H1 (cell line): Measurements from ENCODE around the gene SPINDOC. TPM values are rescaled to one million over a fixed set of nuclear protein-coding genes. Genes with fewer than 3 reads are reported as not detected.

Experiments
- CTCF ChIA-PET: fragments of 300-600 bp; sonication (Branson Sonifier 250); formaldehyde crosslinking; loops from one replicate; lab custom pipeline; 2021; ENCODE audit not compliant: partially characterized antibody; lab: Charles Lee
- POLR2A ChIA-PET: fragments of 300-600 bp; sonication (Branson Sonifier 250); formaldehyde crosslinking; loops from one replicate; lab custom pipeline; 2021; ENCODE audit warnings: inconsistent platforms; ENCODE audit not compliant: partially characterized antibody; lab: Charles Lee
- DNase-seq, 2 experiments: peaks; one replicate each; pipeline versions ENCODE4 v3.0.0 to v3.0.0-alpha.2; 2010 to 2022; ENCODE audit warnings: low spot score in 2 of 2, low read depth in 1 of 2, mixed read lengths in 1 of 2
- FAIRE-seq: peaks from 2 replicates; lab custom pipeline; 2011; peaks lifted over from hg19 to GRCh38; lab: Jason Lieb, UNC
- H2AFZ ChIP-seq: 2 replicates; pipeline ENCODE4 v1.8.1; 2012; ENCODE audit warnings: low read length, inconsistent platforms
- H2AK5ac ChIP-seq: 2 replicates; pipeline ENCODE4 v1.6.1; 2013; ENCODE audit warnings: low read depth, low read length
- H2BK120ac ChIP-seq: replicated peaks from 2 replicates; pipeline ENCODE3; 2013; ENCODE audit warnings: low read depth, low read length, inconsistent platforms
- H2BK12ac ChIP-seq: 2 replicates; pipeline ENCODE4 v1.6.1; 2013; ENCODE audit warnings: low read depth, low read length
- H2BK15ac ChIP-seq: 2 replicates; pipeline ENCODE4 v1.6.1; 2013; ENCODE audit warnings: low read length
- H2BK20ac ChIP-seq: 2 replicates; pipeline ENCODE4 v1.6.1; 2013; ENCODE audit warnings: low read length
- H2BK5ac ChIP-seq: 2 replicates; pipeline ENCODE4 v1.6.1; 2013; ENCODE audit warnings: low read depth, low read length
- H3K14ac ChIP-seq: 2 replicates; pipeline ENCODE4 v1.6.1; 2013; ENCODE audit warnings: inconsistent platforms; ENCODE audit not compliant: insufficient read length
- H3K18ac ChIP-seq: 2 replicates; pipeline ENCODE4 v1.6.1; 2013; ENCODE audit warnings: low read length; ENCODE audit errors: extremely low read depth
- H3K23ac ChIP-seq: 2 replicates; pipeline ENCODE4 v1.6.1; 2013; ENCODE audit warnings: inconsistent platforms; ENCODE audit not compliant: insufficient read length
- H3K23me2 ChIP-seq: 2 replicates; pipeline ENCODE4 v1.6.1; 2013; ENCODE audit warnings: low read depth, low read length
- H3K27ac ChIP-seq: 2 replicates; pipeline ENCODE4 v1.6.1; 2011; ENCODE audit warnings: low read depth, low read length, inconsistent platforms
- H3K27me3 ChIP-seq, 4 experiments: replicated peaks in 1 of 4; 1 replicate in 1 of 4; 2 replicates in 3 of 4; pipeline versions ENCODE4 v1.6.1 to v1.8.1; 2011 to 2013; ENCODE audit warnings: low read length in 3 of 4, mild to moderate bottlenecking in 3 of 4, inconsistent platforms in 2 of 4, mixed read lengths in 2 of 4, moderate library complexity in 1 of 4; ENCODE audit not compliant: control insufficient read depth in 3 of 4, insufficient read depth in 3 of 4; ENCODE audit errors: extremely low read depth in 1 of 4
- H3K36me3 ChIP-seq, 4 experiments: 2 replicates each; pipeline versions ENCODE4 v1.6.1 to v1.8.1; 2011 to 2013; ENCODE audit warnings: mild to moderate bottlenecking in 4 of 4, low read length in 3 of 4, moderate library complexity in 2 of 4, control low read depth in 1 of 4, inconsistent platforms in 1 of 4; ENCODE audit not compliant: insufficient read depth in 4 of 4, control insufficient read depth in 2 of 4
- H3K4ac ChIP-seq: replicated peaks from 2 replicates; pipeline ENCODE3; 2013; ENCODE audit warnings: low read length, low read depth, mixed read lengths, inconsistent platforms; ENCODE audit not compliant: insufficient read length
- H3K4me1 ChIP-seq, 4 experiments: replicated peaks in 1 of 4; 1 replicate in 1 of 4; 2 replicates in 3 of 4; pipeline versions ENCODE4 v1.6.1 to v1.8.1; 2011 to 2013; ENCODE audit warnings: low read length in 3 of 4, inconsistent platforms in 2 of 4, mixed read lengths in 1 of 4; ENCODE audit not compliant: insufficient read depth in 4 of 4, control insufficient read depth in 3 of 4
- H3K4me2 ChIP-seq, 2 experiments: 2 replicates each; pipeline versions ENCODE4 v1.6.1 to v1.8.1; 2011 to 2013; ENCODE audit warnings: low read depth in 2 of 2, low read length in 2 of 2, control low read depth in 1 of 2, inconsistent platforms in 1 of 2, mild to moderate bottlenecking in 1 of 2; ENCODE audit not compliant: insufficient read depth in 1 of 2
- H3K4me3 ChIP-seq, 4 experiments: fragments of 200-600, 300-600 bp in 1 of 4; sonication (generic), shearing (Covaris generic), sonication (Bioruptor Twin) in 1 of 4; 2 replicates each; pipeline versions ENCODE4 v1.5.1 to v1.8.1; 2011 to 2016; ENCODE audit warnings: low read length in 4 of 4, low read depth in 3 of 4, control low read depth in 2 of 4, inconsistent platforms in 2 of 4, mild to moderate bottlenecking in 2 of 4, mixed read lengths in 1 of 4, moderate library complexity in 1 of 4; ENCODE audit not compliant: insufficient read depth in 2 of 4; ENCODE audit errors: extremely low read depth in 1 of 4
- H3K56ac ChIP-seq: replicated peaks from 2 replicates; pipeline ENCODE3; 2013; ENCODE audit warnings: low read depth, mild to moderate bottlenecking, mixed read lengths, low read length, inconsistent platforms; ENCODE audit not compliant: insufficient read length
- H3K79me1 ChIP-seq: 2 replicates; pipeline ENCODE4 v1.6.1; 2013; ENCODE audit warnings: low read depth, low read length, control low read depth
- H3K79me2 ChIP-seq, 2 experiments: 2 replicates each; pipeline versions ENCODE4 v1.6.1 to v1.8.1; 2012 to 2013; ENCODE audit warnings: low read length in 2 of 2, mild to moderate bottlenecking in 2 of 2, inconsistent platforms in 1 of 2; ENCODE audit not compliant: insufficient read depth in 2 of 2, control insufficient read depth in 1 of 2
- H3K9ac ChIP-seq, 4 experiments: replicated peaks in 1 of 4; 1 replicate in 1 of 4; 2 replicates in 3 of 4; pipeline versions ENCODE4 v1.6.1 to v1.8.1; 2011 to 2013; ENCODE audit warnings: low read depth in 3 of 4, low read length in 3 of 4, control low read depth in 2 of 4, mild to moderate bottlenecking in 2 of 4, moderate library complexity in 2 of 4, inconsistent platforms in 1 of 4; ENCODE audit errors: extremely low read depth in 1 of 4
- H3K9me3 ChIP-seq, 2 experiments: 2 replicates each; pipeline versions ENCODE4 v1.6.1 to v1.8.1; 2012 to 2013; ENCODE audit warnings: mild to moderate bottlenecking in 2 of 2, moderate library complexity in 2 of 2, control low read depth in 1 of 2, inconsistent platforms in 1 of 2, low read depth in 1 of 2, low read length in 1 of 2, mixed read lengths in 1 of 2; ENCODE audit not compliant: insufficient read depth in 2 of 2
- H4K20me1 ChIP-seq, 2 experiments: replicated peaks in 1 of 2; 2 replicates each; pipeline versions ENCODE3 to v1.8.1; 2011 to 2013; ENCODE audit warnings: inconsistent platforms in 2 of 2, low read length in 2 of 2, mild to moderate bottlenecking in 1 of 2; ENCODE audit not compliant: insufficient read depth in 2 of 2, control insufficient read depth in 1 of 2
- H4K5ac ChIP-seq: 2 replicates; pipeline ENCODE4 v1.6.1; 2013; ENCODE audit warnings: low read length, low read depth, mixed read lengths, inconsistent platforms; ENCODE audit not compliant: insufficient read length
- H4K8ac ChIP-seq: 2 replicates; pipeline ENCODE4 v1.8.0; 2013; ENCODE audit warnings: mild to moderate bottlenecking, moderate library complexity, low read length, inconsistent platforms; ENCODE audit not compliant: insufficient read depth; ENCODE audit errors: extremely low read depth
- H4K91ac ChIP-seq: replicated peaks from 2 replicates; pipeline ENCODE3; 2013; ENCODE audit warnings: low read length, mixed read lengths, inconsistent platforms; ENCODE audit not compliant: insufficient read length
- BRCA1 ChIP-seq: IDR thresholded peaks from 2 replicates; pipeline ENCODE4 v1.6.1; 2012; ENCODE audit warnings: low read depth, low read length, improper control_type of control experiment
- CREB1 ChIP-seq: IDR thresholded peaks from 2 replicates; pipeline ENCODE4 v1.6.1; 2012; ENCODE audit warnings: inconsistent platforms
- MAX ChIP-seq: IDR thresholded peaks from 2 replicates; pipeline ENCODE4 v1.6.1; 2012; ENCODE audit warnings: inconsistent platforms
- PHF8 ChIP-seq: fragments of 200-600 bp; sonication (generic); conservative IDR thresholded peaks from 2 replicates; pipeline ENCODE4 v1.7.1; 2012; ENCODE audit warnings: low read depth, mild to moderate bottlenecking, inconsistent platforms, low read length, moderate library complexity
- SIX5 ChIP-seq: IDR thresholded peaks from 2 replicates; pipeline ENCODE4 v1.6.1; 2011; ENCODE audit warnings: mild to moderate bottlenecking, low read depth, low read length
- SP1 ChIP-seq: IDR thresholded peaks from 2 replicates; pipeline ENCODE4 v1.6.1; 2011; ENCODE audit warnings: low read depth, low read length
- SP2 ChIP-seq: IDR thresholded peaks from 2 replicates; pipeline ENCODE4 v1.6.1; 2012; ENCODE audit warnings: mild to moderate bottlenecking, low read length, inconsistent platforms
- USF2 ChIP-seq: IDR thresholded peaks from 2 replicates; pipeline ENCODE4 v1.6.1; 2011; ENCODE audit warnings: low read length, improper control_type of control experiment
- ZNF274 ChIP-seq: IDR thresholded peaks from 2 replicates; pipeline ENCODE4 v1.7.0; 2012; ENCODE audit warnings: low read length, borderline replicate concordance; ENCODE audit errors: extremely low read depth
- WGBS, 2 experiments: shearing (Covaris generic) in 1 of 2; methylation state at CpG; one replicate each; pipeline versions ENCODE4 v1.1.6 to v1.1.7; 2013 to 2015; ENCODE audit warnings: low lambda C conversion rate in 2 of 2, mixed read lengths in 2 of 2, inconsistent platforms in 1 of 2, low coverage in 1 of 2, missing lambda C conversion rate in 1 of 2; ENCODE audit not compliant: insufficient replicate concordance in 2 of 2, insufficient coverage in 1 of 2, insufficient read length in 1 of 2; ENCODE audit errors: extremely low coverage in 1 of 2, missing lambda C conversion rate in 1 of 2; 5-methylcytosine and 5-hydroxymethylcytosine counted together
- polyA plus RNA-seq, 7 experiments: library from polyadenylated mRNA; depleted of rRNA in 3 of 7; stranded (reverse) in 5 of 7; unstranded in 2 of 7; fragments of >200 nt in 5 of 7; fragments of 200-250 nt in 2 of 7; gene quantifications; 1 replicate in 5 of 7; 2 replicates in 1 of 7; 4 replicates in 1 of 7; pipeline versions ENCODE4 v1.2.1 to v1.2.3, GENCODE V29; 2011 to 2013; ENCODE audit warnings: missing spikeins in 2 of 7, mixed read lengths in 2 of 7
- total RNA-seq: library from RNA; stranded (reverse); fragmentation: NEBNext Ultra II Directional; extraction: Animal tissue kit (Norgen Biotek cat#: 25700); gene quantifications from 2 replicates; pipeline ENCODE4 v1.2.1, GENCODE V29; 2021
- TF ChIP-seq, protein P1 (sequence below), 3 experiments: IDR thresholded peaks; 1 replicate in 2 of 3; 2 replicates in 1 of 3; pipeline versions ENCODE4 v1.5.1 to v1.6.1; 2011; ENCODE audit warnings: low read length in 3 of 3, mild to moderate bottlenecking in 3 of 3, inconsistent platforms in 2 of 3, low read depth in 1 of 3, moderate library complexity in 1 of 3; ENCODE audit not compliant: insufficient read depth in 1 of 3; ENCODE audit errors: control extremely low read depth in 1 of 3

SPINDOC gene
- total and polyA plus RNA-seq, 2 of the 8 experiments (the other 6 are each of a cell fraction or from before 2014, with no cell fraction given) = 78.7 to 99.7 TPM

DNA sequence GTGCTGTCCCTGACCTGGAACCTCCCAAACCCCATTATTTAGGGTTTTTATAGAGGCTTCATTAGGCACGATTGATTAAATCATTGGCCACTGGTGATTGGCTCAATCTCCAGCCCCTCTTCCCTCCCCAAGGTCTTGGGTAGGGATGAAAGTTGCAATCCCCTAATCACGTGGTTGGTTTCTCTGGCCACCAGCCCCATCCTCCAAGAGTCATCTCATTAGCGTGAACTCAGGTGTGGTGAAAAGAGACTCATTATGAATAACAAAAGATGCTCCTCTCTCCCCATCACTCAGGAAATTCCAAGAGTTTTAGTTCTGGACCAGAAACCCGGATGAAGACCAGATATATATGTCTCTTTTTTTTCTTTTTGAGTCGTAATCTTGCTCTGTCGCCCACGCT lies 18.1 kb downstream of the SPINDOC start:
- ChIA-PET CTCF (interaction anchor here (0.6 to 3.9 kb wide), 11 partner anchors 18 to 121 kb away, joined by 3 to 17 read pairs (median 7); partner anchors contain the start of gene ZFTA), POLR2A (interaction anchor here (0.6 to 9.0 kb wide), 7 partner anchors 13 to 278 kb away, joined by 3 to 85 read pairs (median 5); no protein-coding TSS in a partner anchor)
- Histone ChIP-seq H3K27ac (no peak overlapping the region), H2BK20ac (0 out of 2 replicates have a peak overlapping the region, but pooled peaks have one; percentile 48), H3K18ac (0 out of 2 replicates have a peak overlapping the region, but pooled peaks have one; percentile 34), H3K4me1 (peaks cover 3 to 12% (median 8%) of the 10 kb centered on the region in 4 experiments), H2BK12ac (peak overlapping the region; percentile 84; the same call in 1 of the 2 replicates), H3K4me3 (peak overlapping the region in 1 of 4 experiments; percentile 1; a peak in 1 of 8 replicates), H3K56ac (no peak overlapping the region), H3K27me3 (no peaks in the 10 kb centered on the region), H3K79me2 (no peaks in the 10 kb centered on the region), H4K8ac (no peak overlapping the region), H3K4me2 (peak overlapping the region; percentile 16 to 43), H3K79me1 (no peaks in the 10 kb centered on the region; the same call in 1 of the 2 replicates), H4K20me1 (peaks cover 0 to 3% of the 10 kb centered on the region in 2 experiments), H4K5ac (no peak overlapping the region), H2BK5ac (no peak overlapping the region), H3K23ac (no peak overlapping the region), H3K14ac (no peak overlapping the region), H2AK5ac (no peak overlapping the region), H2AFZ (no peak overlapping the region), H3K36me3 (peaks cover 0 to 14% (median 4%) of the 10 kb centered on the region in 4 experiments; a peak in 5 of 8 replicates), H2BK15ac (no peak overlapping the region), H2BK120ac (no peak overlapping the region), H3K9me3 (no peaks in the 10 kb centered on the region), H3K23me2 (no peaks in the 10 kb centered on the region), H3K9ac (no peak overlapping the region), H4K91ac (no peak overlapping the region), H3K4ac (no peak overlapping the region)
- FAIRE-seq = peak; percentile 42
- no peak for DNase-seq
- WGBS, 2 experiments = 65% methylated on average over 7 of the region's 7 CpGs; no CpG with 5 or more reads in 1 of the 2 experiments
- no peak for TF ChIP-seq ZNF274
- TF ChIP-seq USF2 = peak; percentile 33; the same call in 1 of the 2 replicates
- no peak for TF ChIP-seq SP2
- TF ChIP-seq PHF8 = no peak
- TF ChIP-seq, protein P1, sequence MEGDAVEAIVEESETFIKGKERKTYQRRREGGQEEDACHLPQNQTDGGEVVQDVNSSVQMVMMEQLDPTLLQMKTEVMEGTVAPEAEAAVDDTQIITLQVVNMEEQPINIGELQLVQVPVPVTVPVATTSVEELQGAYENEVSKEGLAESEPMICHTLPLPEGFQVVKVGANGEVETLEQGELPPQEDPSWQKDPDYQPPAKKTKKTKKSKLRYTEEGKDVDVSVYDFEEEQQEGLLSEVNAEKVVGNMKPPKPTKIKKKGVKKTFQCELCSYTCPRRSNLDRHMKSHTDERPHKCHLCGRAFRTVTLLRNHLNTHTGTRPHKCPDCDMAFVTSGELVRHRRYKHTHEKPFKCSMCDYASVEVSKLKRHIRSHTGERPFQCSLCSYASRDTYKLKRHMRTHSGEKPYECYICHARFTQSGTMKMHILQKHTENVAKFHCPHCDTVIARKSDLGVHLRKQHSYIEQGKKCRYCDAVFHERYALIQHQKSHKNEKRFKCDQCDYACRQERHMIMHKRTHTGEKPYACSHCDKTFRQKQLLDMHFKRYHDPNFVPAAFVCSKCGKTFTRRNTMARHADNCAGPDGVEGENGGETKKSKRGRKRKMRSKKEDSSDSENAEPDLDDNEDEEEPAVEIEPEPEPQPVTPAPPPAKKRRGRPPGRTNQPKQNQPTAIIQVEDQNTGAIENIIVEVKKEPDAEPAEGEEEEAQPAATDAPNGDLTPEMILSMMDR (IDR thresholded peaks at IDR 0.05; ENCODE audit: control extremely low read depth in 1 of 3, insufficient read depth in 1 of 3, low read depth in 1 of 3, low read length in 3 of 3) = no peak
- no peak for TF ChIP-seq BRCA1
- no peak for TF ChIP-seq SIX5
- no peak for TF ChIP-seq CREB1
- 0 out of 2 replicates have a peak, but pooled peaks have one; percentile 9 for TF ChIP-seq MAX
- no peak for TF ChIP-seq SP1
